Stimulated activated CD4-positive, alpha-beta T cell treated with anti-CD3 and anti-CD28 coated beads, TNF-alpha, amount 100 ng/mL, for 1 hour (primary cell): ENCODE data around the gene DAB1.

Experiments
- DNase-seq, 3 donors: peaks; one replicate each; pipeline ENCODE4 v3.0.0-alpha.2; 2020; ENCODE audit warnings: low read depth in 3 of 3, low spot score in 1 of 3

The DAB1 gene

DNA sequence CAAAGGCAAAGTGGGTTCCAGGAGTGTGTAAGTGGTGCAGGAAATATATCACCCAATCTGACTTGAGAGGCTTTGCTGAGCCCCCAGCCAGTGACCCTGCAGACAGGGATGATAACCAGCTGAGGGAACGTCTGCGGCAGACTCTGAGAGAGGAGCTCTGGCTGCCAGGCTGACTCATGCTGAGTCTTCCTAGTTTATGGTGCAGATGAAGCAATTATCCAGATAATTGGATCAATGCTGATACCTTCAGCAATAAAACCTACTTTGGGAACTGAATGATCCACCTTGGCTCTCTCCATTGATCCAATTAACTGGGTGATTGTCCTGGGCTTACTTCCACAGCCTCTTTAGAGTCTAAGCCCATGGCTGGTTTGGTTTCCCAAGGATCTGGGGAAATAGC is 465.3 kb downstream of the DAB1 start:
- no peak for DNase-seq

DNA sequence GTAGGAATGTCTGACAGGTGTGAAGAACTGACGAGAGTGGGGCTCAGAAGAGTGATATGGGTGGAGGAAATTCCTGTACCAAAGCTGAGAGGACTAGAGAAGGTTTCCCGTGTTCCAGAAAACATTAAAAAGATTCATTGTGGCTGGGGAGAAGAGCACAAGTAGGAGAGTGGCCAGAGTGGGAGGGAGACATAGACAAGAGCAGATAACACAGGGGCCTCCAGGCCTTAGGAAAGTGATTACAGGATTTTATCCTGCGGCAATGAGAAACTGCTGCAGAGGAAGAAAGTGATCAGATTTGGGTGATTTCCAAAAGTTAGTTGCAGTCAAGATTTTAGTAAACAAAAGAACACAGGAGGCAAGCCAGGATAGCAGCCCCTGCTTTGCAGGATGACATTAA is 465.9 kb downstream of the DAB1 start:
- no peak for DNase-seq

DNA sequence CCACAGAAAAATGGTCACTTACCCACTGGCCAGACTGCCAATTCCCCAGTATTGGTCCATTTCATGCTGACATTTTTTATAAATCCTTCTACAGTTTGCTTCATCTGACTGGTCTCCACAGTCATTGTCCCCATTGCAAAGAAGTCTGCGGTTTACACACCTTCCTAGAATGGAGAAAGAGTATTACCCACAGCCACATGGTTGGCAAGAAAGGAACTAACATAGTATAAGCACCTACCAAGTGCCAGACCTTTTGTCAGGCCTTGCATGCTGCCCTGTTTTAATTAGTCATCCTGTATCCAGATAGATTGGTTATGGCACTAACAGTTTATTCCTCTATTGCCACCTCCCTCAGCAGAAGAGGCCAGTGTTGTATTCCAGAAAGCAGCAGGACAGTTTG is 469.2 kb downstream of the DAB1 start:
- no peak for DNase-seq

DNA sequence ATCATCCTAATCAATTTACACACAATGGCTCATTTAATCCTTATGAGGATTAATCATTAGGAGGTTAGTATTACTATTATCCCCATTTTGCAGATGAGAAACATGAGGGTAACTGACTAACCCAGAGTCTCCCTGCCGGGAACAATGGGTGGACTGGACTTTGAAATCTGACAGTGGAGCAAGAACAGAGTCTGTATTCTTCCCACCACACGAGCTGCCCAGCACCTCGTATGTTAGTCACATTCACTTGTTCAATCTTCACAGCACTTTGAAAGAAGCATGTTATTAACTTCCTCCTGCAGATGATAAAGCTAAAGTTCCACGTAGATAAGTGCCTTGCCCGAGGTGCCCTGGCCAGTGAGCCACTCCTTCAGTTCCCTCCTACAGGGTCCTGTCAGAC is 470.5 kb downstream of the DAB1 start:
- no peak for DNase-seq

DNA sequence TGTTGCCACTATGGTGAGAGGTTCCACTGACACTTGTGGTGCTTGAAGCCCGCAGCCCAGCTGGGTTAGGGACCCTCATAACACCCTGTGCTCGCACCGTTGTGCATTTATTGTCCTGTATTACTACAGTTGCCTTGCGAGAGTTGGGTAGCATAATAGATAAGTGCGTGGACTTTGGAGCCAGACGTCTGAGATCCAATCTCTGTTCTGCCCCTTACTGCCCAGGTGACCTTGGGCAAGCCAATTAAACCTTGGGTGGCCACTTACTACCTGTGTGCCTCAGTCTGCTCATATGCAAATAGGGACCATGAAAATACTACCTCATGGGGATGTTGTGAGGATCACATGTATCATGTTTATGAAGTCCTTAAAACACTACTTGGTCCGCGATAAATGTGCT is 471.4 kb downstream of the DAB1 start:
- no peak for DNase-seq

DNA sequence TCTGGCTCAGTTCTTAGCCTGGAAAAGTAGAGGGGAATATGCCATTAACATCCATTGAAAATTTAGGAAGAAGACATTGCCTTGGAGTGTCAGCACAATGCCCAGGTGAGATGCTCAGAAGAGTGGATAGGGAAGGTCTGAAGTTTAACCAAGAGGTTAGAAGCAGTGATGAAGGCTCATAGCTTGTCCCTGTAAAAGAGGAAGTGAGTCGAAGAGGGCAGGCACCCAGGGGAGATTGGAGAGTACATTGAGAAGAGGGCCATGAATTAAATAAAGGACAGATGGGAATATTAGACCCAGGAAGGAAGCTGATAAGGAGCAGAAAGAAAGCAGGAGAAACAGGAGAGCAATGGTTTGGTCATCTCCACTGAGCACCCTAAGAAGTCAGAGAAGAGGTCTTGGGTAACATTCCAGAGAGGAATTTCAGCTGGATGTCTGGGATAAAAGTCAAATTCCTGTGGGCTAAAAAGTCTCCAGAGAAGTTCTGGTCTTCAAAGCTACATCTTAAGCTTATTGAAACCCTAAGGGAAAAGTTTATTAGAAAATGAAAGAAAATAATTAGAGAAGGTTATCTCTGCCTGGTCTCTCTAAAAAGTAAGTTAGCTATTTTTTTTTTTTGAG is 475.3 kb downstream of the DAB1 start:
- no peak for DNase-seq
